Measurements from ENCODE around the gene RASGRP3.

DNA sequence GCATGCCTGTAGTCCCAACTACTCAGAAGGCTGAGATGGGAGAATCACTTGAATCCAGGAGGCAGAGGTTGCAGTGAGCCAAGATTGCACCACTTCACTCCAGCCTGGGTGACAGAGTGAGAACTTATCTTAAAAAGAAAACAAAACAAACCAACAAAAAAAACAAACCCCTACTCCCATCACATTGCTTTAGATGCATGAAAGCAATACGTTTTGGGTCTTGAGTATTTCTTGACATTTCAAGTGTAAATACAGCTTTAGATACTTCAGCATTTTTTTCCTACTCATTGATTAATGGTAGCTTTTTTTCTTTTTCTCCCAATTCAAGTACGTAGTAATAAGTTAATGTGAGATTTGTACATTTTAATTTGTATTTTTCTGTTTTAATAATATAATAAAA is 20.3 kb downstream of the RASGRP3 start:
- TF ChIP-seq EZH2 (IDR thresholded peaks at IDR 0.05; ENCODE audit: insufficient read depth, poor library complexity, severe bottlenecking): no peak
- no peak for TF ChIP-seq EZH2phosphoT487 (IDR thresholded peaks at IDR 0.05; ENCODE audit: insufficient read depth, low read depth)
